GM11168 (cell line): ENCODE data around the gene OR2S2.
"Not testable (repeated sequence)": the region's sequence is repeated elsewhere in the genome, so short reads cannot be mapped to it uniquely, and the experiment has no call there.

Source experiments
- in situ Hi-C: fragments of 300-500 bp; cut with MboI; formaldehyde crosslinking; loops from one replicate; pipeline ENCODE4 v1.12.0; 2022; ENCODE audit warnings: low sequenced_read_pairs; ENCODE audit not compliant: unreplicated experiment

The OR2S2 gene

DNA sequence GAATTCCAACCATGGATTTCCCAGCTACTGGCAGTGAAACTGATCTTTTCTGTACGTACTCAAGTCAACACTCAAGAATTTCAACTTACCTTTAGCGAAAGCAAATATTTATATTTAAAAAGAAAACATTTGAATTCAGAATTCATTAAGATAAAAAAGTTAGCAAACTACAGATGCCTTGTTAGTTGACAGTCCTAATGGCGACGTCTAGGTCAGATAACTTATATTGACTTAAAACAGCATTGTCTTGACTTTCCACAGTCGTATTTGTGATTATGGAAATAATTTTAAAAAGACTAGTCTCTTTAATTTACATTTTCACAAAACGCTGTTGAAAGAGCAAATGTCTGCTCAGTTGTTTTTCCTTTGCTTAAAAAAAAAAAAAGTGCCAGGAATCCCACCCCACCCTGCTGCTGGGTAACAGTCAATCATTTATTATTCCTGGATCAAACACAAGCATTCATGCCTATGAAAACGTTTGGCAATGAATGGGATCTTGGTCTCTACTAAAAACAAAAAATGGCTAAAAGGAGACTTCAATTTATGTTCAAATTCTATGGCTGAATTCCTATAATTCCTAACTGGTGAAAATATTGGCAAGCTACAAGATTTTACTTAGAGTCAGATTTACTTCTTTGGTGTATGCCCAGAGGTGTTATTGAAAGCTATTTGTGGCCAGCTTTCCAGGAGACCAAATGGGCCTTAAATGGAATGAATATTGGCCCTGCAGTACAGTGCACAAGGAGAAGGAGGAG lies 22.0 kb downstream of the OR2S2 start:
- in situ Hi-C loops: no loop called here

DNA sequence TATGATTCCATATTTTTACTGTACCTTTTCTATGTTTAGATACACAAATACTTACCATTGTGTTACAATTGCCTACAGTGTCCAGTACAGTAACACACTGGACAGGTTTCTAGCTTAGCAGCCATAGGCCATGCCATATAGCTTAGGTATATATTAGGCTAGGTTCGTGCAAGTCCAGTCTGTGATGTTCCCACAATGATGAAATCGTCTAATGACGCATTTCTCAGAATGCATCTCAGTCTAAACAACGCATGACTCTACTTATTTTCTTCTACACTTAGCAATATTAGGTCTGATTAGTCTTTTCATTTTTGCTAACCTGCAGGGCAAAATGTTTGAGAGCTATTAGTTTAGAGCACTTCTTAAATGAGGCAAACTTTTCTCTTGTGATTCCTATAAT lies 22.7 kb downstream of the OR2S2 start:
- in situ Hi-C loops: no loop called here

DNA sequence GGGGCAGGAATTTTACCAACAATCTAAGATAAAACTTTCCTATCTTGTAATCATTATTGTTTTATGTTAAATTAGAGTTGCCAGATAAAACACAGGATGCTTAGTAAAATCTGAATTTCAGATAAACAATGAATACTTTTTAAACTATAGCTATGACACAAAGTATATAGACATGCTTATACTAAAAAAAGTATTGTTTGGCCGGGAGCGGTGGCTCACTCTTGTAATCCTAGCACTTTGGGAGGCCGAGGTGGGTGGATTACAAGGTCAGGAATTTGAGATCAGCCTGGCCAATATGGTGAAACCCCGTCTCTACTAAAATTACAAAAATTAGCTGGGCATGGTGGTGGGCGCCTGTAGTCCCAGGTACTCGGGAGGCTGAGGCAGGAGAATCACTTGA lies 23.9 kb downstream of the OR2S2 start:
- in situ Hi-C loops: not testable (repeated sequence)

DNA sequence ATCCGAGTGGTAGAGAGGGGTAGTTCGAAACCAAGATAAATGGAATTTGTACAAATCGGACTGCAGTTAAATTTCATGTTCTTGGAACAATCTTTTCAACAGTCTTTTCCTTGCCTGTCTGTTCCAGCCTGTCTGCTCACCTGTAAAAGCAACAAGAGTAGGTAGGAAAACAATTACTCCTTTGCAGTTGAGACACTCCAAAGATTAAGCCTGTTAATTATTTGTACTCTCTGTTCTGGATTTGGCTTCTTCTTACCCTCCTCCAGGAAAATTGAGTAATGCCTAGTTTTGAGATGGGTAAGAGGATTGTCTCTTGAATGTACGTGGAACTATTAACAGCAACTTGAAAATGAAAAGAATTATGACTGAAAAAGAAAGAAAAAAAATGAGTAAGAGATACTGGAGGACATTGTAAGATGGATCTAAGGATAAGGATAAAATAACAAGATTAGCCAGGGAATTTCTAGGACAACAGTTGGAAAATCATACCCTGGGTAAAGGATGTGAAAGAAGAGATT lies 24.3 kb downstream of the OR2S2 start:
- in situ Hi-C loops: no loop called here

DNA sequence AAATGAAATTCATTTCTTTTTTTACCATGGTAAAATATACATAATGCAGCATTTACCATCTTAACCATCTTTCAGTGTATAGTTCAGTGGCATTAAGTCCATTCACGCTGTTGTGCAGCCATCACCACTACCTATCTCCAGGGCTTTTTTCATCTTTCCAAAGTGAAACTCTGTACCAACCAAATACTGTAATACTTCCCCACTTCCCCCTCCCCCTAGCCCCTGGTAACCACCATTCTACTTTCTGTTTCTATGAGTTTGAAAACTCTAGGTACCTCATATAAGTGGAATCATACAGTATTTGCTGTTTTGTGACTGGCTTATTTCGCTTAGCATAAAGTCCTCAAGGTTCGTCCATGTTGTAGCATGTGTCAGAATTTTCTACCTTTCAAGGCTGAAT lies 25.2 kb downstream of the OR2S2 start:
- in situ Hi-C loops: no loop called here

DNA sequence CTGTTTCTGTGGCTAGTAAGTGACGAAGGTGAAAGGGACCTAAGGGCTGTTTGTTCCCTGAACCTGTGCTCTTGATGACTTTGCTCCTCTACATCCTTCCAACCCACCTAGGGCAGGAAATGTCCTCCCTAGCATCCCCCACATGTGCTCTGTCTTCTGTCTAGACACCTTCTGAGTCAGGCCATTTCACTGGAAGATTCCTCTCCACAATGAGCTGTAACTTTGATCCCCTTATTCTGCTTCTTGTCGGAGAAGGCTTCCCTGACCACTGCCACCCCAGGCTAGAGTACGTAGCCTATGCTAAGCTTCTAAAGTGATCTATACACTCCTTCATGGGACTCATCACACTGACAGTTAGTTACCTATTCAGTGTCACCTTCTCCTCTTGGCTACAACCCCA lies 27.0 kb downstream of the OR2S2 start:
- in situ Hi-C loops: no loop called here

DNA sequence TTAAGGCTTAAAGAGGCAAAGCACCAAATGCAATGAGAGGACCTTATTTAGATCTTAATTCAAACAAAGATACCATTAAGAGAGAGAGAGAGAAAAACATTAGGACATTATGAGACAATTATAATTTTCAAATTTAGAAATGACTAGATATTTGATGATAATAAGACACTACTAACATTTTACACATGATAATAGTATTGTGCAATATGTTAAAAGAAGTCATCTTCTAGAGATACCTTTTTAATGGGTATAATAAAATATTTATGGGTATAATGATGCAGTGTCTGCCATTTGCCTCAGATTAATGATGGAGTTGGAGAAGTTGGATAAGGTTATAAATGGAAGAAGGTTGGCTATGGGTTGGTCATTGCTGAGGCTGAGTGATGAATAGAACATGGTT lies 27.4 kb downstream of the OR2S2 start:
- in situ Hi-C loops: no loop called here

DNA sequence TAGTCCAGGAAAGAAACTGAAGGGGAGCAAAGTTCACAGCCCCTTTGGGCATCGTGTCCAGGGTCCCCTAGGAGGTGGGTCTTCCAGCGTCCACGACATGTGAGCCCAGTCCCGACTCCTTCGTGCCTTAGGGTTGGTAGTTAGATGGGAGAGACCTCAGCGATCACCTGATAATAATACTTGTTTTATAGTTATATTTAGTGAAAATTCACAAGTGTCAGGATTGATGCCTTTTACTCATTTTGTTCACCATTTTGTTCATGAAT lies 28.6 kb downstream of the OR2S2 start:
- in situ Hi-C loops: no loop called here

DNA sequence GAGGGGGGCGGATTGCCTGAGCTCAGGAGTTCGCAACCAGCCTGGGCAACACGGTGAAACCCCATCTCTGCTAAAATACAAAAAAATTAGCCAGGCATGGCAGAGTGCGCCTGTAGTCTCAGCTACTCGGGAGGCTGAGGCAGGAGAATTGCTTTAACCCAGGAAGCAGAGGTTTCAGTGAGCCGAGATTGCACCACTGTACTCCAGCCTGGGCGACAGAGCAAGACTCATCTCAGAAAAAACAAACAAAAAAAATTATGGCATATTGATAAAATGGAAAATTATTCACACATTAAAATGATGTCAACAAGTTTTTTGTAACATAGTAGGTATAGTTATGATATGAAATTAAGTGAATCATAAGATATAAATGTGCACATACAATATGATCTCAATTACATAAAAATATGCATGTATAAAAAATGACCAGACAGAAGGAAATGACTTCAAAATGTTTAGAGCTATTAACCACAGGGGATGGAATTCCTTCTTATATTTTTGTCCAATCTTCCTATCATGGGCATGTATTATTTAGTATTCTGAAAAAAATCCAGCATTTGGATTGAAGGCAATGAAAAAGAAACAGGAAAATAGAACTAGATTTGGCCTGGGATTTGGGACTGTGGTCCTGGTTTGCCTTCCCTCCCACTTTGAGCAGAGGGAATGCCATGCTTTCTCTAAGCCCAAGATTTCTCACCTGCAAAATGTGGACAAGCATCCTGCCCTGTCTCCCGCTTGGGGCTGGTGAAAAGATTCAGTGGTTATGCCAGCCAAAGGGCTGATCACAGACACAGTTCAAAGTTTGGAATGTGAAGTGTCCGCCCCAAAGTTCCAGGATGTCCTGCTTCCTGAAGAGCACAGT lies 29.1 kb downstream of the OR2S2 start:
- in situ Hi-C loops: no loop called here

DNA sequence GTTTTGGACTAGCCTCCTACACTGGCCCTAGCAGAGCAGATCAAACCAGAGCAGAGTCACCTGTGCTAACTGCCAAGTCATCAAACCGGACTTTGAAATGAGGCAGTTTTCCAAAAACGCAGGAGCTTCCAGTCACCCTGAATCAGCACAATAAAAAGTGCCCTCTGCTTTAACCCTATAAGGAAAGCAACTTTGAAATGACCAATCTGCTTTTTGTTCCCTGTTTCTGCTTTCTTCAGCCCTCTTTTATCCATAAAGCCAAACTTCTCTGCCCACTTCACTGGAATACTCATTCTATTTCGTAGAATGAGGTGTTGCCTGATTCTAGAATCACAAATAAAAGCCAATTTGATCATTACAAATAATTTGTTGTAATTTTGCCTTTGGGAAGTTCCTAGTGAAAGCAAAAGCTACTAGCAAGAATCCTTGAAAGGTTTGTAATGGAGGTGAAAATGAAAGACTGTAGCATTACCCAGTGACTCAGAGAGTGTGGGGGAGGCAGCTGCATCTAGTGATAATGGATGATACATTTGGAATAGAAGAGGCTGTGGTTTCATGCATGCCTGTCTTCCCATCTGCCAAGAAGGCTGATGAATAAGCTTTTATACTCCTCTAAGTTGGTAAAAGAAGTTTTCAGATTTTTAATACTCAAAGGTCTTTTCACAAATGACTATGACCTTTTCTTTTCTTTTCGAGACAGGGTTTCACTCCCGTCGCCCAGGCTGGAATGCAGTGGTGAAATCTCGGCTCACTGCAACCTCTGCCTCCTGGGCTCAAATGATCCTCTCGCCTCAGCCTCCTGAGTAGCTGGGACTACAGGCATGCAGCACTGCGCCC lies 33.8 kb downstream of the OR2S2 start:
- in situ Hi-C loops: no loop called here

DNA sequence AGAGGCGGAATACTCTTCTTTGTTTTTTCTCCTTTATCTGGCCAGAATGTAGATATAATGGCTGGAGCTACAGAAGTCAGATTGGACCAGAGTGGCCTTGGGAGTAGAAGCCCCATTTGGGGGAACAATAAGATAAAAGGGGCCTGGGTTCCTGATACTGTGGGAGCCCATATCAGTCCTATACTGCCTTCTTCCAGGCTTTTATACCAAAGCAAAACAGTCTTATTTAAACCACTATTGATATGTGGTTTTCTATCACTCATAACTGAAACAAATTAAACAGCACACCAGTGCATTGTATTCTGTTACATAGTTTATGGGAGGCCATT lies 34.4 kb downstream of the OR2S2 start:
- in situ Hi-C loops: no loop called here

DNA sequence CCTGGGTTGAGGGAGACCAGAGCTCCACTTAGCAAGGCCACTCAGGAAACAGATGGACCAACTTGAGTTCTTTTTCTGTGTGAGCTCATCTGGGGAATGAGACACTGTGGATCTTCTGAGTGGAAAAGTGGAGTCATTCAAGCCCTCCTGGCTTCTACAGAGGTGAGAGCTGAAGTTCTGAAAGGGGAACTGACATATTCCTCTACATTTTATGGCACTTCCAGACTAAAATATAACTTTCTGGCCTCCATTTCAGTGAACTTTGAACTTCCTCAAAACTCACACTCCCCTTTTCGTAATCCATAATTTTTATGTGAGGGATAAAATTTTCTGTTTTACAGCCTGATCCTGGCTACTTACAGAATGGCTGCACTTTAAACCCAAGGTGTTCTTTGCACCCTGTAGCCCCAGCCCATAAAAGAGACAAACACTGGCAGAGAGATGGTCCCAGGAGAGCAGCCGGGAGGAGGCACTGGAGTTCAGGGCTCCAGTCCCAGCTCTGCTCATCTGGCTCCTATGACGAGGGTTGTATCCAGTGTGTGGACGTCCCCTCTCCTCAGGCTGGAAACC lies 37.8 kb downstream of the OR2S2 start:
- in situ Hi-C loops: no loop called here

DNA sequence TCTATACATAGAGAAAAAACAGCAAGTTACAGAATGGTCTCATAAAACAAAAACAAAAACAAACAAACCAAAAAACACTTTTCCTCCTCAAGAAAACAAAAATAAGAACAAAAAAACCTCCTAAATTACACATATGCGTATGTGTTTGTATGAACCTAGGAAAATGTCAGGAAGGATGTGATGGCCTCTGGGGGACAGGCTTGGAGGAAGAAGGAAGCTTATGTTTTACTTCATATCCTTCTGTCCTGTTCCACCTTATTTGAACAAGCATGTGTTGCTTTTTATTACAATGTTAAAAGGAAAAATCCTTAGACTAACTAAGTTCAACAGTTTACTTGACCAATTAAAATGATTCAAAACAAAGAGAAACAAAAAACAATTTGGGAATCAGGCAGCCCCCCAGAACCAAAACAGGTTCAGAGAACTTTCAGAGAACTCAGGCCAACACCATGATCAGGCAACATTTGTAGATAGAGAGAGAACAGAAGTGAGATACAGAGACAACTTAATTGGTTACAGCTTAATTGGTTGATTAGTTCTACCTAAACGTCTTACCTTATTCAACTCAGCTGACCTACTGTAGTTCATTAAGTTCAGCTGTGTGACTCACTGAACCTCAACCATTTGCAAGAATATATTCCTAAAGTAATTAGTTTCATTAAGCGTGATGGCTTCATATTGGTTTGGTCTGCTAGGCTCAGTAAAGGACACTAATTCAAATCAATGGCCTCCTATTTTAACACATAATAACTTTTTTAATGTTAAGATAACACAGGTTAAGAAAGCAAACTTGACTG lies 38.5 kb downstream of the OR2S2 start:
- in situ Hi-C loops: no loop called here

DNA sequence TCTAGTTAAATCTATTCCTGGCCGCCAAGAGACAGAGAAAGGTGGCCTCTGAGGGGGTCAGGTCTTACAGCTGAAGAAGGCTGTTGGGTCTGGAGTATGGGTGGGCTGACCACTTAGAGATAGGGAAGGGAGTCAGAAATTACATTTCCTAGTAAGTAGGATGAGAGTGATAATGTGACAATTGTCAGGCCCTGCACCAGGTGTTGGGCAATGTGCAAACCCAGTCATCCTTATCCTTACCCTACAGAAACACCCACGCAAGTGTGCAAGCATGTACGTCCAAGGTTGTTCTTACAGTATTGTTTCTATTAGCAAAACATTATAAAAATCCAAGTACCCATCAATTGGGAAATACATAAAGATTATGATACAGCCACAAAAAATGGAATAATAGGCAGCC lies 39.2 kb downstream of the OR2S2 start:
- in situ Hi-C loops: no loop called here

DNA sequence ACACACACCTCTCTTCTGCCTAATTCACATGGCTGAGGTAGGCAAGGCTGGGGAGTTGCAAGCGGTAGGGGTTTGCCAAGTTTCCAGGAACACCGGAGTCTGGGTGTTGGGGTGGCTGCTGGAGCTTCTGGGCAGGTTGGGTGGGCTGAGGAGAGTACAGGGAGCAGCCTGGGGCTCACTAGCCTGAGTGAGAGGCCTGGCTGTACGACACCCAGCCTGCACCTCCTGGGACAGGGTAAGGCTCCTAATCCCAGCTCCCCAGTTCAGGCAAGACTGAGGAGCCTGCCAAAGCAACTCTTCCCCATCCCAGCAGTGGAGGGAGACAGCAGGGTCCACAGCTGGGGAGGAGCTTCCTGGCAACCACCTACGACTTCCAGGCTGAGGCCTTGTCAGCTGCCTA lies 40.7 kb downstream of the OR2S2 start:
- in situ Hi-C loops: no loop called here

DNA sequence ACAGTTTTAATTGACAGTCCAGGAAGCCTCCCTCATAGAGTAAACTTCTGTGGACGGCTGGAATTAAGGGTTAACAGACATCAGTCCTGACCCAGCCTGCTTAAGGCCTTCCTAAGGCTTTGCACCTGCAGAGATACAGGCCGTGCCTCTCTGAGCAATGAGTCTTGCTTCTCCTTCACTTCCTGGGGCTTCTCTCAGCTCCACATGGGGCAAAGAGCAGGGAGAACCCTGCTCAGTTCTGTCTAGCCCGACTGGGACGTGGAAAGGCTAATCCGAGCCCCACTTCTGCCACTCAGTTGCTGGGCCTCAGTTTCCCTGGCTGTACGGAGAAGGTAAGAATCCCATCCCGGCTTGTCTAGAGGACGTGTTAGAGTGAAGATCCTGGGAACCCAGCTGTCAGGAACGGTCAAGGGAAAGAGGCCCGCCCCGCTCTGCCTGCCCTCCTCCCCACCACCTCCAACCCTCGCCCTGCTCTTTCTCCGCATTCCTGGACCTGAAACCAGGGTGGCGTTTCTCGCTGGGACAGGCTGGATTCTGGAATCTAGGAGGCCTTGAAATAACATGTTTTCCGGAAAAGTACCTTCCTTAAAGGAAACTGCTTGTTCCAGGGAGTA lies 42.2 kb downstream of the OR2S2 start:
- in situ Hi-C loops: no loop called here

DNA sequence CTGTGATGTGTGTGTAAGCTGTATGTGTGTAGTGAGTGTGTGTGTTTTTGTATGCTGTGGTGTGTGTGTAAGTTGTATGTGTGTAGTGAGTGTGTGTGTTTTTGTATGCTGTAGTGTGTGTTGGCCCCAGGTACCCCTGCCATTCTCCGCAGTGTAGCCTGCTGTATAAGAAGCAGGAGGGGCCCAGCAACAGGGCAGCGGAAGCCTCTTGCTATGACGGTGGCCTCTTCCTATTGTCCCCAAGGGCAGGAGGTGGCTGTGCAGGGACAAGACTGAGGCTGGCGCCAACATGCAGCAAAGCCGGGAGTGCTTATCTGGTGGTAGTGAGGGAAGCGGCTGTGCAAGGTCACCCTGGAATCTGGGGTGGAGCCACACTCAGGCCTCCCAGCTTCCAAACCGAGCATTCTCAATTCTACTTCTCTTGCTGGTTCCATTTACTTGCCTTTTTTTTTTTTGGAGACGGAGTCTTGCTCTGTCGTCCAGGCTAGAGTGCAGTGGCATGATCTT lies 43.6 kb downstream of the OR2S2 start:
- in situ Hi-C loops: no loop called here

DNA sequence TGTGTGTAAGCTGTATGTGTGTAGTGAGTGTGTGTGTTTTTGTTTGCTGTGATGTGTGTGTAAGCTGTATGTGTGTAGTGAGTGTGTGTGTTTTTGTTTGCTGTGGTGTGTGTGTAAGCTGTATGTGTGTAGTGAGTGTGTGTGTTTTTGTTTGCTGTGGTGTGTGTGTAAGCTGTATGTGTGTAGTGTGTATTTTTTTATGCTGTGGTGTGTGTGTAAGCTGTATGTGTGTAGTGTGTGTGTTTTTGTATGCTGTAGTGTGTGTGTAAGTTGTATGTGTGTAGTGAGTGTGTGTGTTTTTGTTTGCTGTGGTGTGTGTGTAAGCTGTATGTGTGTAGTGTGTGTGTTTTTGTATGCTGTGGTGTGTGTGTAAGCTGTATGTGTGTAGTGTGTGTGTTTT lies 44.5 kb downstream of the OR2S2 start:
- in situ Hi-C loops: not testable (repeated sequence)

DNA sequence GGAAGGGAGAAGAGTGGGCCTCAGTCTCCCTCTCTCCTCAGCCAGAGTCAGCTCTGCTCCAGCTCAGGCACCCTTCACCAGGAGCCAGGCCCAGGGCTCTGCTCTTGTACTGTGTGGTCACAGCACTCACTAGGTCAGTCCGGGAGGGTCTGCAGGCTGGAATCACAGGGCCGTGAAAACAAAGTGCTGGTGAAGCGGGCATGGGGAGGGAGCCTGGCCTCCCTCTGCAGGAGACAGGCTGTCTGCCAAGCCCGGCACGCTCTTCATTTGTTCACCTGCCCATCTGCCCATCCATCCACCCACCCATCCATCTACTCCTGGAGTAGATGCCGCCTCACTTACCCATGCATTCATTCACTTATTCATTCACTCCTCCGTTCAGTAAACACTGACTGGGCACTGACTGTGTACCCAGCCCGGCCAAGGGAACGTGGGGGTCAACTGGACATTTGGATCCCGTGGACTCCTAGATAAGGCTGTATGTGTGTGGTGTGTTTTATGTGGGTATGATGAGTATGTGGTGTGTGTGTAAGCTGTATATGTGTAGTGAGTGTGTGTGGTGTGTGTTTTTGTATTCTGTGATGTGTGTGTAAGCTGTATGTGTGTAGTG lies 45.1 kb downstream of the OR2S2 start:
- in situ Hi-C loops: no loop called here
